K562 (cell line): ENCODE results near the gene DDX41. TPM values are rescaled to one million over a fixed set of nuclear protein-coding genes. Genes with fewer than 3 reads are reported as not detected.

Experiments
- E2F3 ChIP-seq: fragments of 250-450 bp; sonication (Bioruptor Pico); IDR thresholded peaks from 2 replicates; pipeline ENCODE4 v1.4.0; 2020; ENCODE audit warnings: mild to moderate bottlenecking
- ERF ChIP-seq: fragments of 450-650 bp; formaldehyde crosslinking; IDR thresholded peaks from 2 replicates; pipeline ENCODE4 v1.4.0; 2020; ENCODE audit warnings: mild to moderate bottlenecking, mixed read lengths
- ETV1 ChIP-seq: fragments of 450-650 bp; conservative IDR thresholded peaks from 2 replicates; pipeline ENCODE4 v1.6.1; 2016; ENCODE audit warnings: missing genetic modification characterization, control low read depth, low read depth, missing compliant biosample characterization
- EWSR1 ChIP-seq: fragments of 450-650 bp; IDR thresholded peaks from 2 replicates; pipeline ENCODE4 v1.6.1; 2018; ENCODE audit warnings: borderline replicate concordance, mild to moderate bottlenecking, low read depth, moderate library complexity; ENCODE audit not compliant: partially characterized antibody
- FOXK2 ChIP-seq, 2 experiments: fragments of 450-650 bp; IDR thresholded peaks in 1 of 2; conservative IDR thresholded peaks in 1 of 2; 2 replicates each; pipeline ENCODE4 v1.6.1; 2016; ENCODE audit warnings: low read depth in 2 of 2, mild to moderate bottlenecking in 1 of 2
- MTA3 ChIP-seq: fragments of 450-650 bp; formaldehyde crosslinking; IDR thresholded peaks from 2 replicates; pipeline ENCODE4 v1.6.1; 2017; ENCODE audit warnings: mild to moderate bottlenecking, borderline replicate concordance
- NFYB ChIP-seq: IDR thresholded peaks from 2 replicates; pipeline ENCODE4 v1.6.1; 2011; ENCODE audit warnings: mild to moderate bottlenecking, moderate library complexity; ENCODE audit not compliant: insufficient read length; ENCODE audit errors: extremely low read depth
- POLR2AphosphoS5 ChIP-seq: IDR thresholded peaks from 2 replicates; pipeline ENCODE4 v1.6.1; 2011; ENCODE audit warnings: mild to moderate bottlenecking, low read depth, low read length, moderate library complexity; ENCODE audit not compliant: control insufficient read depth, insufficient read depth
- RNF2 ChIP-seq: sonication (generic); IDR thresholded peaks from 2 replicates; pipeline ENCODE4 v1.6.1; 2016
- RREB1 ChIP-seq: fragments of 250-450 bp; sonication (Bioruptor Pico); IDR thresholded peaks from 2 replicates; pipeline ENCODE4 v1.4.0; 2020
- RUNX1 ChIP-seq: sonication (generic); IDR thresholded peaks from 2 replicates; pipeline ENCODE4 v1.6.1; 2016; ENCODE audit warnings: antibody characterized with exemption, low read depth
- SNIP1 ChIP-seq: fragments of 450-650 bp; IDR thresholded peaks from 2 replicates; pipeline ENCODE4 v1.7.1; 2017; ENCODE audit warnings: low read depth, mild to moderate bottlenecking
- XRCC3 ChIP-seq: fragments of 450-650 bp; IDR thresholded peaks from 2 replicates; pipeline ENCODE4 v1.6.1; 2017; ENCODE audit warnings: mild to moderate bottlenecking, moderate library complexity
- ZNF140 ChIP-seq: fragments of 250-450 bp; sonication (Bioruptor Pico); IDR thresholded peaks from 2 replicates; pipeline ENCODE4 v1.8.0; 2021; ENCODE audit warnings: moderate library complexity, mild to moderate bottlenecking, inconsistent platforms
- ZNF232 ChIP-seq: sonication (generic); formaldehyde crosslinking; IDR thresholded peaks from 2 replicates; pipeline ENCODE4 v1.8.0; 2022; ENCODE audit warnings: mild to moderate bottlenecking, missing genetic modification reagents
- ZNF398 ChIP-seq: fragments of 250-450 bp; sonication (Bioruptor Pico); IDR thresholded peaks from 2 replicates; pipeline ENCODE4 v1.8.0; 2021; ENCODE audit warnings: moderate library complexity, mild to moderate bottlenecking, inconsistent platforms
- ZNF586 ChIP-seq: fragments of 450-650 bp; formaldehyde crosslinking; conservative IDR thresholded peaks from 2 replicates; pipeline ENCODE4 v1.4.0; 2020; ENCODE audit warnings: mild to moderate bottlenecking, moderate library complexity
- polyA plus RNA-seq, 8 experiments: library from polyadenylated mRNA; depleted of rRNA in 4 of 8; stranded (reverse) in 5 of 8; unstranded in 3 of 8; fragments of >200 nt; fragmentation: Nextera tagmentation in 2 of 8; fragmentation: Illumina TruSeq in 1 of 8; extraction: Ambion mirVana in 2 of 8; extraction: Trizol in 1 of 8; gene quantifications; 2 replicates each; pipeline versions ENCODE4 v1.2.1 to v1.2.3, GENCODE V29; 2011 to 2014; ENCODE audit warnings: inconsistent platforms in 1 of 8, missing spikeins in 1 of 8
- total RNA-seq, 7 experiments: library from RNA; depleted of rRNA in 6 of 7; stranded (reverse); fragments of >200 nt in 6 of 7; fragmentation: Illumina TruSeq in 2 of 7; extraction: Trizol in 2 of 7; gene quantifications; 2 replicates each; pipeline versions ENCODE4 v1.2.1 to v1.2.3, GENCODE V29; 2011 to 2021; ENCODE audit warnings: low replicate concordance in 1 of 7

DDX41 gene
- total and polyA plus RNA-seq, 9 of the 15 experiments (the other 6 are each of a cell fraction or from before 2014, with no cell fraction given), result 38.2 to 284 (median 116) TPM

- TF ChIP-seq ZNF398 (CRISPR knock-in tag), result no peak
- no peak for TF ChIP-seq ZNF140
- TF ChIP-seq E2F3 (CRISPR knock-in tag), result no peak
- no peak for TF ChIP-seq ERF (CRISPR knock-in tag)
- no peak for TF ChIP-seq XRCC3
- no peak for TF ChIP-seq ZNF586
- TF ChIP-seq RNF2, result no peak
- TF ChIP-seq FOXK2 (conservative IDR thresholded peaks at IDR 0.05 in 1 of 2, IDR thresholded peaks at IDR 0.05 in 1 of 2; ENCODE audit: low read depth in 2 of 2), result no peak
- no peak; the same call in 1 of the 2 replicates for TF ChIP-seq ETV1 (tag)
- no peak for TF ChIP-seq SNIP1
- no peak for TF ChIP-seq NFYB
- TF ChIP-seq POLR2AphosphoS5, result no peak; the same call in 1 of the 2 replicates
- TF ChIP-seq MTA3, result no peak
- TF ChIP-seq RREB1 (CRISPR knock-in tag), result no peak
- no peak for TF ChIP-seq RUNX1
- TF ChIP-seq EWSR1, result no peak
- TF ChIP-seq ZNF232 (CRISPR knock-in tag), result peak; percentile 99
These were observed 22.9 kb downstream of the DDX41 start (continued) for GRCh38 chr5:177493795-177494345.
